ENCODE data around the gene TOM1L1.

The TOM1L1 gene

GRCh38 chr17:54947396-54947795 is 46.7 kb downstream of the TOM1L1 start:
- no peaks in the 10 kb centered on the region for H3K9me3 ChIP-seq (ENCODE audit: insufficient read depth, low read depth, low read length)
- H3K4me1 ChIP-seq (ENCODE audit: insufficient read depth, low read length): no peaks in the 10 kb centered on the region
- no peak overlapping the region for H3K27ac ChIP-seq (ENCODE audit: low read depth, low read length)
- H3K4me3 ChIP-seq (ENCODE audit: low read length): no peak overlapping the region
- WGBS: 97% methylated on average over 2 of the region's 2 CpGs
- peaks cover 79% of the 10 kb centered on the region for H3K36me3 ChIP-seq (ENCODE audit: insufficient read depth, low read length)
- no peak overlapping the region for H3K9ac ChIP-seq (ENCODE audit: low read depth, low read length)
- no peaks in the 10 kb centered on the region for H3K27me3 ChIP-seq (ENCODE audit: insufficient read depth, low read length)

- peaks cover 80% of the 10 kb centered on the region for H3K36me3 ChIP-seq (ENCODE audit: insufficient read depth, low read length)
- no peak overlapping the region for H3K4me3 ChIP-seq (ENCODE audit: low read length)
- no peaks in the 10 kb centered on the region for H3K4me1 ChIP-seq (ENCODE audit: insufficient read depth, low read length)
- no peak overlapping the region for H3K27ac ChIP-seq (ENCODE audit: low read depth, low read length)
- H3K27me3 ChIP-seq (ENCODE audit: insufficient read depth, low read length): no peaks in the 10 kb centered on the region
- H3K9ac ChIP-seq (ENCODE audit: low read depth, low read length): no peak overlapping the region
- WGBS: 95% methylated on average over 5 of the region's 5 CpGs
- no peaks in the 10 kb centered on the region for H3K9me3 ChIP-seq (ENCODE audit: insufficient read depth, low read depth, low read length)
Measured at GRCh38 chr17:54948380-54948779, 47.7 kb downstream of the TOM1L1 start.

- Histone ChIP-seq H3K27me3 (ENCODE audit: insufficient read depth, low read length) (no peaks in the 10 kb centered on the region), H3K36me3 (ENCODE audit: insufficient read depth, low read length) (peaks cover 96% of the 10 kb centered on the region), H3K4me1 (ENCODE audit: insufficient read depth, low read length) (no peaks in the 10 kb centered on the region), H3K4me3 (ENCODE audit: low read length) (no peak overlapping the region), H3K9me3 (ENCODE audit: insufficient read depth, low read depth, low read length) (no peaks in the 10 kb centered on the region), H3K9ac (ENCODE audit: low read depth, low read length) (no peak overlapping the region), H3K27ac (ENCODE audit: low read depth, low read length) (no peak overlapping the region)
- 98% methylated on average over 2 of the region's 2 CpGs for WGBS
Measured at GRCh38 chr17:54950116-54950515, 49.5 kb downstream of the TOM1L1 start.

GRCh38 chr17:54951286-54951685 is 50.6 kb downstream of the TOM1L1 start:
- Histone ChIP-seq H3K4me3 (ENCODE audit: low read length) (no peak overlapping the region), H3K9me3 (ENCODE audit: insufficient read depth, low read depth, low read length) (no peaks in the 10 kb centered on the region), H3K4me1 (ENCODE audit: insufficient read depth, low read length) (no peaks in the 10 kb centered on the region), H3K36me3 (ENCODE audit: insufficient read depth, low read length) (peaks cover 88% of the 10 kb centered on the region), H3K27ac (ENCODE audit: low read depth, low read length) (no peak overlapping the region), H3K9ac (ENCODE audit: low read depth, low read length) (no peak overlapping the region), H3K27me3 (ENCODE audit: insufficient read depth, low read length) (no peaks in the 10 kb centered on the region)
- 87% methylated on average over 4 of the region's 4 CpGs for WGBS

- 59% methylated on average over 3 of the region's 3 CpGs for WGBS
- Histone ChIP-seq H3K9ac (ENCODE audit: low read depth, low read length) (no peak overlapping the region), H3K27ac (ENCODE audit: low read depth, low read length) (no peak overlapping the region; the same call in 1 of the 2 replicates), H3K9me3 (ENCODE audit: insufficient read depth, low read depth, low read length) (no peaks in the 10 kb centered on the region), H3K27me3 (ENCODE audit: insufficient read depth, low read length) (no peaks in the 10 kb centered on the region), H3K4me1 (ENCODE audit: insufficient read depth, low read length) (peaks cover 7% of the 10 kb centered on the region; the same call in 1 of the 2 replicates), H3K4me3 (ENCODE audit: low read length) (no peak overlapping the region), H3K36me3 (ENCODE audit: insufficient read depth, low read length) (peaks cover 82% of the 10 kb centered on the region)
Measured at GRCh38 chr17:54956791-54957190, 56.1 kb downstream of the TOM1L1 start.

GRCh38 chr17:54967621-54968261 is 67.1 kb downstream of the TOM1L1 start:
- H3K9me3 ChIP-seq (ENCODE audit: insufficient read depth, low read depth, low read length): no peaks in the 10 kb centered on the region
- H3K4me1 ChIP-seq (ENCODE audit: insufficient read depth, low read length): peaks cover 6% of the 10 kb centered on the region; the same call in 1 of the 2 replicates
- WGBS: under 1% methylated on average over 19 of the region's 21 CpGs
- H3K36me3 ChIP-seq (ENCODE audit: insufficient read depth, low read length): peaks cover 36% of the 10 kb centered on the region
- peak overlapping the region; percentile 86 for H3K27ac ChIP-seq (ENCODE audit: low read depth, low read length)
- no peaks in the 10 kb centered on the region for H3K27me3 ChIP-seq (ENCODE audit: insufficient read depth, low read length)
- peak overlapping the region; percentile 97 for H3K4me3 ChIP-seq (ENCODE audit: low read length)
- H3K9ac ChIP-seq (ENCODE audit: low read depth, low read length): peak overlapping the region; percentile 99

- Histone ChIP-seq H3K9ac (ENCODE audit: low read depth, low read length) (peak within 1 kb of the TSS; percentile 99), H3K4me3 (ENCODE audit: low read length) (peak within 1 kb of the TSS; percentile 97), H3K27me3 (ENCODE audit: insufficient read depth, low read length) (no peaks in the 10 kb centered on the region), H3K9me3 (ENCODE audit: insufficient read depth, low read depth, low read length) (no peaks in the 10 kb centered on the region), H3K36me3 (ENCODE audit: insufficient read depth, low read length) (peaks cover 29% of the 10 kb centered on the region), H3K27ac (ENCODE audit: low read depth, low read length) (peak within 1 kb of the TSS; percentile 86), H3K4me1 (ENCODE audit: insufficient read depth, low read length) (peaks cover 6% of the 10 kb centered on the region; the same call in 1 of the 2 replicates)
- under 1% methylated on average over 57 of the region's 57 CpGs for WGBS
Measured at GRCh38 chr17:54968262-54968987, 67.8 kb downstream of the TOM1L1 start, which contains the start of the genes COX11 and STXBP4. COX11 (minus strand) TSS chr17:54968654; CDS start chr17:54968646, 8 bp downstream. STXBP4 (plus strand) TSS chr17:54968765; CDS start chr17:54986220, 17,455 bp downstream.

GRCh38 chr17:54968988-54969332 is 68.3 kb downstream of the TOM1L1 start:
- Histone ChIP-seq H3K9ac (ENCODE audit: low read depth, low read length) (peak overlapping the region; percentile 99), H3K27ac (ENCODE audit: low read depth, low read length) (peak overlapping the region; percentile 86), H3K36me3 (ENCODE audit: insufficient read depth, low read length) (peaks cover 24% of the 10 kb centered on the region), H3K4me3 (ENCODE audit: low read length) (peak overlapping the region; percentile 97), H3K9me3 (ENCODE audit: insufficient read depth, low read depth, low read length) (no peaks in the 10 kb centered on the region), H3K27me3 (ENCODE audit: insufficient read depth, low read length) (no peaks in the 10 kb centered on the region), H3K4me1 (ENCODE audit: insufficient read depth, low read length) (peaks cover 6% of the 10 kb centered on the region; the same call in 1 of the 2 replicates)
- under 1% methylated on average over 13 of the region's 13 CpGs for WGBS

GRCh38 chr17:54969658-54970572 is 69.3 kb downstream of the TOM1L1 start:
- Histone ChIP-seq H3K36me3 (ENCODE audit: insufficient read depth, low read length) (peaks cover 14% of the 10 kb centered on the region), H3K9me3 (ENCODE audit: insufficient read depth, low read depth, low read length) (no peaks in the 10 kb centered on the region), H3K4me1 (ENCODE audit: insufficient read depth, low read length) (peaks cover 6% of the 10 kb centered on the region; the same call in 1 of the 2 replicates), H3K9ac (ENCODE audit: low read depth, low read length) (peak overlapping the region; percentile 99; the same call in 1 of the 2 replicates), H3K27ac (ENCODE audit: low read depth, low read length) (no peak overlapping the region), H3K27me3 (ENCODE audit: insufficient read depth, low read length) (no peaks in the 10 kb centered on the region), H3K4me3 (ENCODE audit: low read length) (peak overlapping the region; percentile 97)
- 87% methylated on average over 6 of the region's 7 CpGs for WGBS

- H3K4me3 ChIP-seq (ENCODE audit: low read length): no peak overlapping the region
- H3K36me3 ChIP-seq (ENCODE audit: insufficient read depth, low read length): peaks cover 2% of the 10 kb centered on the region; the same call in 1 of the 2 replicates
- H3K4me1 ChIP-seq (ENCODE audit: insufficient read depth, low read length): peaks cover 6% of the 10 kb centered on the region; the same call in 1 of the 2 replicates
- H3K9ac ChIP-seq (ENCODE audit: low read depth, low read length): no peak overlapping the region
- no peaks in the 10 kb centered on the region for H3K27me3 ChIP-seq (ENCODE audit: insufficient read depth, low read length)
- no peaks in the 10 kb centered on the region for H3K9me3 ChIP-seq (ENCODE audit: insufficient read depth, low read depth, low read length)
- no peak overlapping the region for H3K27ac ChIP-seq (ENCODE audit: low read depth, low read length)
Measured at GRCh38 chr17:54971147-54971546, 70.5 kb downstream of the TOM1L1 start.
